Measurements from ENCODE around the gene ERP27.

DNA sequence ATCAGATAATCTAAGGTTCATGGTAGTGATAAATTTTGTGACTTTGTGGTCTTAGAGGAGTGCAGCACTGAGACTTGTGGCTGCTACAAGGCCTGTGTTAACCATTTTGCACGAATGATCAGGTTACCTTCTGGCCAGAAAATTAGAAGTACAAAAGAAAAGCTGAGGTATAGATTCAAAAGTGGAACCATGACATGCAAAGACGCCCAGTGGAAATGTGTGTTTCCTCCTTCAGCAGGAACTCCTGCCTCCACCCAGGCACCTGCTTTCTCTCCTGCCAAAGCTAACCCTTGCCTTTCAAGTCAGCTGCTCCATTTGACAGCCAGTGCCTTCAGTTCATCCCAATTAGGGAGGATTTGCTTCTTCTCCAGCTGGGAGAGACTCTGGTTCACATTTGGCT, 44.7 kb upstream of the ERP27 start:
- TF ChIP-seq CTCF (IDR thresholded peaks at IDR 0.05) = no peak
- no peak for TF ChIP-seq POLR2A (IDR thresholded peaks at IDR 0.05)
